Measurements from ENCODE around the gene PARVG.

GRCh38 chr22:44146088-44146861 is 34.5 kb upstream of the PARVG start:
- TF ChIP-seq CTBP1 (IDR thresholded peaks at IDR 0.05; ENCODE audit: borderline replicate concordance) (no peak), TARDBP (IDR thresholded peaks at IDR 0.05) (no peak), SP1 (IDR thresholded peaks at IDR 0.05) (no peak)

Data from HEK293T (cell line).